ENCODE data around the gene BRMS1L.

DNA sequence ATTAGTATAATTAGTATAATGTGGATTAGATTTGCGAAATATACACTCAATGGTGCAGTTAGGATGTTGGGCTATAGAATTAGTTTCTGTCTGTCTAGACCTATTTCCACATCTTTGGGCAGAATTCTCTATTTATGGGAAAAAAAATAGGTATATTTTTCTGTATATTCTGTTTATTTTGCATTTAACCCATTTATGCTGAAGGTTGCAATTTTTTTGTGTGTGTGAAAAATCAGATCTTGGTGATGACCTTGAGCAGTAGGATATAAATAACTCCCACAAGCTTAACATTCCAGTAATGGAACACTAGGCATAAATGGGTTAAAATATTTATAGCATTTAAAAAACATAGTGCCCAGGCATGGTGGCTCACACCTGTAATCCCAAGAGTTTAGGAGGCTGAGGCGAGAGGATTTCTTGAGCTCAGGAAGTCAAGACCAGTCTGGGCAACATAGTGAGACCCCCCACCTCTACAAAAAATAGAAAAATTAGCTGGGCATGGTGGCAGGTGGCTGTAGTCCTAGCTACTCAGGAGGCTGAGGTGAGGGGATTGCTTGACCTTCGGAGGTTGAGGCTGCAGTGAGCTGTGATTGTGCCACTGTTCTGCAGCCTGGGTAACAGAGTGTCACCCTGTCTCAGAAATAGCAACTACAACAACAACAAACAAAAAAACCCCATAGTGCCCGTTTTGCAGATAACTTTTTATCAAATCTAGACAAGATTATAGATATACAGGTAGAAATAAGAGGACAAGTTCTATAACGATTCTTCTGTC is 9.3 kb downstream of the BRMS1L start:
- TF ChIP-seq CTCF (IDR thresholded peaks at IDR 0.05) (no peak), POLR2A (IDR thresholded peaks at IDR 0.05) (no peak)

Measured in adrenal gland (tissue), 5 donors.